Measurements from ENCODE around the gene PIP5KL1.

GRCh38 chr9:127890053-127890452, 40.5 kb downstream of the PIP5KL1 start:
- TF ChIP-seq, protein P1, sequence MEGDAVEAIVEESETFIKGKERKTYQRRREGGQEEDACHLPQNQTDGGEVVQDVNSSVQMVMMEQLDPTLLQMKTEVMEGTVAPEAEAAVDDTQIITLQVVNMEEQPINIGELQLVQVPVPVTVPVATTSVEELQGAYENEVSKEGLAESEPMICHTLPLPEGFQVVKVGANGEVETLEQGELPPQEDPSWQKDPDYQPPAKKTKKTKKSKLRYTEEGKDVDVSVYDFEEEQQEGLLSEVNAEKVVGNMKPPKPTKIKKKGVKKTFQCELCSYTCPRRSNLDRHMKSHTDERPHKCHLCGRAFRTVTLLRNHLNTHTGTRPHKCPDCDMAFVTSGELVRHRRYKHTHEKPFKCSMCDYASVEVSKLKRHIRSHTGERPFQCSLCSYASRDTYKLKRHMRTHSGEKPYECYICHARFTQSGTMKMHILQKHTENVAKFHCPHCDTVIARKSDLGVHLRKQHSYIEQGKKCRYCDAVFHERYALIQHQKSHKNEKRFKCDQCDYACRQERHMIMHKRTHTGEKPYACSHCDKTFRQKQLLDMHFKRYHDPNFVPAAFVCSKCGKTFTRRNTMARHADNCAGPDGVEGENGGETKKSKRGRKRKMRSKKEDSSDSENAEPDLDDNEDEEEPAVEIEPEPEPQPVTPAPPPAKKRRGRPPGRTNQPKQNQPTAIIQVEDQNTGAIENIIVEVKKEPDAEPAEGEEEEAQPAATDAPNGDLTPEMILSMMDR (conservative IDR thresholded peaks at IDR 0.05), result no peak
- no peak for TF ChIP-seq EZH2 (IDR thresholded peaks at IDR 0.05; ENCODE audit: low read depth)

Data from PC-9 (cell line).